HG03378 (cell line): Measurements from ENCODE around the gene UGT2B17.
"Not testable (repeated sequence)": the region's sequence is repeated elsewhere in the genome, so short reads cannot be mapped to it uniquely, and the experiment has no call there.

Source experiments
- ATAC-seq: cut with Tn5 transposase; IDR thresholded peaks from one replicate; pipeline ENCODE4 v1.9.1; 2021; ENCODE audit warnings: mild to moderate bottlenecking, moderate library complexity; ENCODE audit not compliant: unreplicated experiment

Gene UGT2B17

DNA sequence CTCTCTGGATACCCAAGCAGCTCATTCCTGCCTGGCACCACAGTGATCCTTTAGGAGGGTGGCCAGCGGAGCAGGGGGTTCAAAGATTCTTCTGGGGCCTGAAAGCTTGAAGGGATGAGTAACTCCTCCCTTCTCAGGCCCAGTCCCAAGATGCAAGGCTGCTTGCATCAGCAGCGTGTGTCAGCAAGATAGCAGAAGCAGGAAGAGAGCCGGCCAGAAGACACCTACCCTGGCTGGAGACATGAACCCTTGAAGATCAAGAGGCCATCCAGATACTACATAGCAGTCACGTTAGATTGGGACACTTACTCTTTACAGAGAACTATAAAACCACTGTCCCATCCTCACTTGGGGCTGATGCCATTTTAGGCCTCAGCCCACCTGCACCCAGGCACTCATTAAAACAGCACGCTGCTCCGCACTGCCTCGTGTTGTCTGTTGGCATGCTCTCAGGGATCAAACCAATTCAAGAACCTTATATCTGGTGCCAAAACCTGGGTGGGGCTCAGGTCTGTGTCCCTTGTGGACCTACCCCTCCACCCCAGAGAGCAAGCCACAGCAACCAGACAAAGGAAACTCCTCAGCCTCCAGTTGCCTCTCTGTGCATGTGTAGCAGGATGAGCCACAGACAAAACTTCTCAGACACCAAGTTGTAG, 6.5 kb downstream of the UGT2B17 start:
- no peak for ATAC-seq

- ATAC-seq: not testable (repeated sequence)
Observed at GRCh38 chr4:68569036-68569435, 7.1 kb downstream of the UGT2B17 start.

- not testable (repeated sequence) for ATAC-seq
Observed at GRCh38 chr4:68568535-68568934, 7.6 kb downstream of the UGT2B17 start.

DNA sequence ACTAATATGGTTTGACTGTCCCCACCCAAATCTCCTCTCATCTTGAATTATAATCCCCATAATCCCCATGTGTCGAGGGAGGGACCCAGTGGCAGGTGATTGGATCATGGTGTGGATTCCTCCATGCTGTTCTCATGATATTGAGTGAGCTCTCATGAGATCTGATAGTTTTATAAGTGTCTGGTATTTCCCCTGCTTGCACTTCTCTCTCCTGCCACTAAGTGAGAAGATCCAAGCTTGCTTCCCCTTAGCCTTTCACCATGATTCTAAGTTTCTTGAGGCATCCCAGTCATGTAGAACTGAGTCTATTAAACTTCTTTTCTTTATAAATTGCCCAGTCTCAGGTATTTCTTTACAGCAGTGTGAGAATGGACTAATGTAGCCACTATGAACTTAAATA, 9.8 kb downstream of the UGT2B17 start:
- ATAC-seq: peak; percentile 42

DNA sequence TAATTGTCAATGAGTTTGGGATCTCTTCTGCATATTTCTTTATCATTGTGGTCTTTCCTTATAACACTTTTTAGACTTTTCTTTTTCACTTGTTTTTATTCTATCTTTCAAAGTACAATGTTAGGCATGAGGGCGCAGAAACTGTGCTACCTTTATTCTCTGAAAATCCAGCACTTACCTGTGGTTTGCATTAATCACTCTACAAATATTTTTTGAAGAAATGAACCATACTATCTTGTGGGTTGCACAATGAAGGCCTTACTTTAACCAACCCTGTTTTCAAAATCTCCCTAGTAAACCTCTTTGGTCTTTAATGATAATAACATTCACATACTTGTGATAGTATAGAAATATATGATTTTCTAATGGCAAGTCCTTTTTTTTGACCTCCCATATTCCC, 11.0 kb downstream of the UGT2B17 start:
- not testable (repeated sequence) for ATAC-seq

DNA sequence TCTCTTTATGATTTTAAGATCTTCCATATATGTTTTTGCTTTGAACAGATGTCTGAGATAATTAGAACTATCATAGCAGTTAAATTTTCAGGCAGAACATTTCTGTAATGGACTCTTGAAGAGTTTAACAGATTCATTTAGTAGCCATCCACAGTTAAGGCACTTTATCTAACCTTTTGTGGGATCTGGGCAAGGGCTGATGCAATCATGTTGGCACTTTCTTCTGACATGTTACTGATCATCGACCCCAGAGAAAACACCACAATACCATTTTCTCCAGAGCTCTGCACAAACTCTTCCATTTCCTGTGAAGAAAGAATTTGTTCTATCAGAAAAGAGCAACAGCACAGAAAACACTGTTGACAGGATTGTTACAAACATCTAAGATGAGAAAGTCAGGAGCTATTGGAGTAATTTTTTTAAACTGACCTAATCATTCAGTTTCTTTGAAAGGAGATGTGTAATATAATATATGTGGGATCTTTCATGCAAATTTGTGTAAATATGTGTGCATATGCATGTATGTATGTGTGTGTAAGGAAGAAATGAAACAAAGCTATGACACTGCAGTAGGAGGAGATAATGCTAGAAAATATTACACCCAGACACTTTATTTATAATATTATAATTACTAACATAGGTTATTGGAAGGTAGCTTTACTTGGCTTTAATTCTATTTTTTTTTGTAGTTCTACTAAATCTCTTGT, 15.6 kb downstream of the UGT2B17 start:
- not testable (repeated sequence) for ATAC-seq

- peak; percentile 63 for ATAC-seq
Observed at GRCh38 chr4:68553830-68554229, 22.3 kb downstream of the UGT2B17 start.

- peak; percentile 62 for ATAC-seq
Observed at GRCh38 chr4:68552818-68553811, 23.0 kb downstream of the UGT2B17 start.

GRCh38 chr4:68542742-68543141, 33.4 kb downstream of the UGT2B17 start:
- ATAC-seq: not testable (repeated sequence)

DNA sequence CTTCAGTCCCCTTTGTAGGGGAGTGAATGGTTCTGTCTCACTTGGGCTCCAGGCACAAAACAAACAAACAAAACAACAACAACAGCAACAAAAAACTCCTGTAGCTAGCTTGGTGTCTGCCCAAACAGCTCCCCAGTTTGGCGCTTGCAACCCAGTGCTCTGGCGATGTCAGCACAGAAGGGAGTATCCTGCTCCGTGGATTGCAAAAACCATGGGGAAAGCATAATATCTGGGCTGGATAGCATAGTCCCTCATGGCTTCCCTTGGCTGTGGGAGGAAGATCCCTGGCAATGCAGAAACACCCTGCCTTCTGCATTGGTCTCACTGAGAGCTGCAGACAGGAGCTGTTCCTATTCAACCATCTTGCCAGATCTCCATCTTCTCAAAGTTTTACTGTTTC, 39.7 kb downstream of the UGT2B17 start:
- no peak for ATAC-seq

- ATAC-seq: no peak
Observed at GRCh38 chr4:68535974-68536373, 40.1 kb downstream of the UGT2B17 start.

DNA sequence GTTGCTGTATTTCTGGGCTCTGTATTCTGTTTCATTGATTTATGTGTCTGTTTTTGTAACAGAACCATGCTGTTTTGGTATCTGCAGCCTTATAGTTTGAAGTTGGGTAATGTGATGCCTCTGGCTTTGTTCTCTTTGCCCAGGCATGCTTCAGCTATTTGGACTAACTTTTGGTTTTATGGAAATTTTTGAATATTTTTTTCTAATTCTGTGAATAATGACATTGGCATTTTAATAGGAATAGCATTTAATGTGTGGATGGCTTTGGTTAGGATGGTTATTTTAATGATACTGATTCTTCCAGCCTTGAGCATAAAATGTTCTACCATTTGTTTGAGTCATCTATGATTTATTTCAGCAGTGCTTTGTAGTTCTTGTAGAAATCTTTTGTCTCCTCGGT, 53.9 kb downstream of the UGT2B17 start:
- not testable (repeated sequence) for ATAC-seq

- no peak for ATAC-seq
Observed at GRCh38 chr4:68520985-68521384, 55.1 kb downstream of the UGT2B17 start.

DNA sequence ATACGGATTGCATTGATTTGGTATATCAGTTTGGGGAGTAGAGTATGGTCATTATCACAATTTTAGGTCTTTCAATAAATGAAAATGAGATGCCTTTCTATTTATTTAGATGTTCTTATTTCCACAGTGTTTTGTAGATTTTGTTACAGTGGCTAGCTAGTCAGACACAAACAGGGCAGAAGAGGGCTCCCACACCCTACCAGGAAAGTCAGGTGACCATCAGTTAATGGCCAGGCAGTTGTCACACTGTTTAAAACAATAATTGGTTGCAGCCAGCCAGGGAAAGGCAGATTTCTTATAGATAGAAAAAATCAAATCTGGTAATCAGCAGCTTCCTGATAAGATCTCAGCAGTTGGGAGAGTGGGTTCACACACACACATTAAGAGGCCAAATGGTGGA, 57.2 kb downstream of the UGT2B17 start:
- no peak for ATAC-seq

DNA sequence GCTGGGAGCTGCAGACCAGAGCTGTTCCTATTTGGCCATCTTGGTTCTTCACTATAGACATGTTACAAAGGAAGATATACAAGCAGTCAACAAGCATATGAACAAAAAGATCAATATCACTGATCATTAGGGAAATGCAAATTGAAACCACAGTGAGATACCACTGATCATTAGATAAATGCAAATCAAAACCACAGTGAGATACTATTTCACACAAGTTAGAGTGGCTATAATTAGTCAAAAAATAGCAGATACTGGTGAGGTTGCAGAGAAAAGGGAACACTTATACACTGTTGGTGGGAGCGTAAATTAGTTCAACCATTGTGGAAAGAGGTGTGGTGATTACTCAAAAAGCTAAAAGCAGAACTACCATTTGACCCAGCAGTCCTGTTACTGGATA, 70.7 kb downstream of the UGT2B17 start:
- peak; percentile 76 for ATAC-seq

DNA sequence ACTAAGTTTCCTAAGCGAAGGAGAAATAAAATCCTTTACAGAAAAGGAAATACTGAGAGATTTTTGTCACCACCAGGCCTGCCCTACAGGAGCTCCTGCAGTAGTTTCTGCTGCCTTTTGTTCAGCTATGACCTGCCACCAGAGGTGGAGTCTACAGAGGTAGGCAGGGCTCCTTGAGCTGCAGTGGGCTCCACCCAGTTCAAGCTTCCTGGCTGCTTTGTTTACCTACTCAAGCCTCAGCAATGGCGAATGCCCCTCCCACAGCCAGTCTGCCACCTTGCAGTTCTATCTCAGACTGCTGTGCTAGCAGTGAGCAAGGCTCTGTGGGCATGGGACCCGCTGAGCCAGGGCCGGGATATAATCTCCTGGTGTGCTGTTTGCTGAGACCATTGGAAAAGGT, 71.3 kb downstream of the UGT2B17 start:
- not testable (repeated sequence) for ATAC-seq

GRCh38 chr4:68503462-68503861, 72.7 kb downstream of the UGT2B17 start:
- ATAC-seq: not testable (repeated sequence)

- ATAC-seq: no peak
Observed at GRCh38 chr4:68499021-68499420, 77.1 kb downstream of the UGT2B17 start.

DNA sequence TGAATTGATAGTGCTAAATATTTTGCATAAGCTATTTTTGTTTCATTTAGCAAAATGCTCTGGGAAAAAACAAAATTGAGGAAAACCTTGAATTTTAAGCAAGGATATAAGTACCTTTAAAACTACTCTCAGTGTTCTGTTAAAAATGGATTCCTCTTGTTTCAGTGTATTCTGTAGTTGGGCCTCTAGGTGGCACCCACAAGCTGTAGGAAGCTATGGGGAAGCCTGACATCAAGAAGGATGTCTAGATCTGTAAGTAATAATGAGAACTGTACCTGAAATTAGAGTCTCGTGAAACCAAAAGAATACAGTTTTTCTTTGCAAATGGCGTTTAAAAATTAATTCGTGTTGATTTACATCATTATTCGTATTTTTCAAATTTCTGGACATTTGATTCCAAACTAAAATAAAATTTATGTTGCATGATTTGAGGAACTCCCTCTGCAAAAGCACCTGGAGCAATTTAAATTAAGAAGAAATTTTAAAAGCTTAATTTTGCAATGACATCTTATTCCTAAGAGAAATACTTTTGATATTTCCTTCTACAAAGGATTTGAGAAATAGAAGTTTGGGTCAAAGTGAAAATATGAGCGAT, 77.6 kb downstream of the UGT2B17 start:
- peak; percentile 89 for ATAC-seq

- ATAC-seq: no peak
Observed at GRCh38 chr4:68494688-68495087, 81.4 kb downstream of the UGT2B17 start.
